AML-193 (cell line): ENCODE measurements around the gene PDPK1.
A peak's percentile ranks its signal among the peaks of the same experiment; 100 is the strongest.
"Not testable (repeated sequence)": the region's sequence is repeated elsewhere in the genome, so short reads cannot be mapped to it uniquely, and the experiment has no call there.

ENCODE experiments used
- DNase-seq, 2 experiments: peaks; one replicate each; lab custom pipeline; 2025; lab: John Stamatoyannopoulos, UW

PDPK1 gene

DNA sequence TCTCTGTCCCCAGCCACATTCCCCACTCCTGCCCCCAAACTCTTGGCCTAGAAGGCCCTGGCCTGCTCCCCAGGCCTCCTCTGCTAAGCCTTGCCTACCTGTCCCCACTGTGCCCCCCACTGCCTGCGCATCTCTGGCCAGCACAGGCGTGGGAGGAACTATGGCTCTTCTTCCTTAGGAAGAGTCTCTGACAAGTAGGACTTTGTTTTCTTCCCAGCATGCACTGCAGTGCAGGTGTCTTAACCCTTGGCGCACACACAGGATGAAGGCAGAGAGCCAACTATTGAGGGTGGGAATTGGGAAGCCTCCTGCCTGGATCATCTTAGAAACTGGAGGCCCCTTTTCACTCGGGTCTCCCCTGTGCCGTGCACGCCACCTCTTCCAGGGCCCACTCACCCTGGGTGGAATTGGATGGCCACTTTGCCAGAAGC is 14.0 kb upstream of the PDPK1 start:
- DNase-seq, result no peak

DNA sequence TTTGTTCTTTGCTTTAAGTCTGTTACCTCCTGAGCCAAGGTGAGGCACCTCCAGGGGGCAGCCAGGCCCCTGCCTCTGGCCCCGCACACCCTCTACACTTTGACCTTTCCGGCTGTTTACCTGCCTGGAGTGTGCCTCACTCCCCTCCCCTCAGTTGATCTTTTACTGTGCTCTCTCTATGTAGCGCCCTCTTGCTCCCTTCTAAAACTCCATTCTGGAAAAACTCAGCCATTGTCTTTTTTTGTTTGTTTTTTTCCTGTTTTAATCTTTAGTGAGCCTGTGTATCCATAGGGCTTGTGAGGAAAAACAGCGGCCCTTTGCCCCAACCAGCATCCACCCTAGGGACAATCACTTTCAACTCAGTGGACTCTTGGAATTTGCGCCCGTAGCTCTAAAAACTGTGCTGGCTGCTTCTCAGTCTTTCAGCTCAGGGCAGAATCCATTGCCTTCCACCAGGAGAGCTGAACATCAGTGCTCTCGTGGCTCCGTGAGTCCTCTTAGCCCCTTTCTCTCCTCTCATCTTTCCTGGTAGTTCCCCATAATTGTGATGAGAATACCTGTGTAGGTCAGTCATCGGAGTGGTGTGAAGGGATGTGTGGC is 13.4 kb upstream of the PDPK1 start:
- DNase-seq, result no peak

DNA sequence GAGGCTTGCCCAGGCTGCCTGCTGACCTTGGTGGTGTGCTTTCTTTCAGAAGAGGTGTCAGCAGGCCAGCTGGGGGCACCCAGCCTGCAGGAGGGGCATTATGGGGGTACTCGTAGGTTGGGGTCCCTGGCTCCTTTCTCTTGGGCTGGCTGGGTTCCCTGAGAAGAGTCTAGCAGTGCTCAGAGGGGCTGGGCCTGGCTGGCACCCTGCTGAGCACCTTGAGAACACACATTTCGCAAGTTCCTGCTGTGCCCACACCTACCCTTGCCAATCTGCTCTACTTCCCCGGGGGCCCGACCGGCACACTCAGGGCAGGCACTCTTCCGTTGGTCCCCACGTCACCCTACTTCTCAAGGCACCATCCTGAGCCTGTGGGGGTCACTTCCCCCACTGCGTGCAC is 11.7 kb upstream of the PDPK1 start:
- DNase-seq, result no peak

DNA sequence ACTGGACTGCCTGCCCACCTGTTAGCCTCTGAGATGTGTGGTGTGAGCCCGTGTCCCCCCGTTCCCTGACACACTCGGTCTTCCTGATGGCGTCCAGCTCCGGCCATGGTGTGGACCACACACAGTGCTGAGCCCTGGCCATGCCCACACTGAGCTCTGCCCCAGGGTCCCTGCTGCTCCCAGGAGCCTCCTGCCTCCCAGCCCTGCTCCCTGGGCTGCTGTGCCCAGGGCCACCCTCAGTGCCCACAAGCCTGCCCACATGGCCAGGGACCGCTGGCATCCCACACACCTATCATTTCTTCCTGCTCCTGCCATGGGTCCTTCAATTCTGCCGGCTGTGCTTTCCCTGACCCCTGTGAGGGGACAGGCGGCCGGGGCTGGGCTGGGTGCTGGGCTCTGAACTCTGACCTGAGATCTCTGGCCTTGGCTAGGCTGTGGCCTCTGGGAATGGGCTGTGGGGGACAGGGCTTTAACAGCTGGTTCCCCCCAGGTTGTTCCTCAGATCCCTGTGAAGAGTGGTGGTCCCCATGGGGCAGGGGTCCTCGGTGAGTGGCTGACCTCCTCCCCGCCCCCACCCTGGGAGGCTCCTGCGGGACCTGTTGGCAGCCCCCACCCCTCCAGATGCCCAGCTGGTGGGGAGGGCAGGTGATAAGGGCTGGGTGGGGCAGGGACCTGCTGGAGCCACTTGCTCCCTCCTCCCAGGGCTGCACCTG is 10.6 kb upstream of the PDPK1 start:
- DNase-seq, result no peak

DNA sequence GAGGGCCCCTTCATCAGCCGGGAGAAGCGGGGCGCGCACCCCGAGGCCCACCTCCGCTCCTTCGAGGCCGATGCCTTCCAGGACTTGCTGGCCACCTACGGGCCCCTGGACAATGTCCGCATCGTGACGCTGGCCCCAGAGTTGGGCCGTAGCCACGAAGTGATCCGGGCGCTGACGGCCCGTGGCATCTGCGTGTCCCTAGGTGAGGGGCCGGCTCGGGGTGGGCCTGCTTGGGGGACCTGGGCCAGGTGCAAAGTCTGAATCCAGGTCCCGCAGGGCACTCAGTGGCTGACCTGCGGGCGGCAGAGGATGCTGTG is 10.1 kb upstream of the PDPK1 start:
- DNase-seq, result no peak

DNA sequence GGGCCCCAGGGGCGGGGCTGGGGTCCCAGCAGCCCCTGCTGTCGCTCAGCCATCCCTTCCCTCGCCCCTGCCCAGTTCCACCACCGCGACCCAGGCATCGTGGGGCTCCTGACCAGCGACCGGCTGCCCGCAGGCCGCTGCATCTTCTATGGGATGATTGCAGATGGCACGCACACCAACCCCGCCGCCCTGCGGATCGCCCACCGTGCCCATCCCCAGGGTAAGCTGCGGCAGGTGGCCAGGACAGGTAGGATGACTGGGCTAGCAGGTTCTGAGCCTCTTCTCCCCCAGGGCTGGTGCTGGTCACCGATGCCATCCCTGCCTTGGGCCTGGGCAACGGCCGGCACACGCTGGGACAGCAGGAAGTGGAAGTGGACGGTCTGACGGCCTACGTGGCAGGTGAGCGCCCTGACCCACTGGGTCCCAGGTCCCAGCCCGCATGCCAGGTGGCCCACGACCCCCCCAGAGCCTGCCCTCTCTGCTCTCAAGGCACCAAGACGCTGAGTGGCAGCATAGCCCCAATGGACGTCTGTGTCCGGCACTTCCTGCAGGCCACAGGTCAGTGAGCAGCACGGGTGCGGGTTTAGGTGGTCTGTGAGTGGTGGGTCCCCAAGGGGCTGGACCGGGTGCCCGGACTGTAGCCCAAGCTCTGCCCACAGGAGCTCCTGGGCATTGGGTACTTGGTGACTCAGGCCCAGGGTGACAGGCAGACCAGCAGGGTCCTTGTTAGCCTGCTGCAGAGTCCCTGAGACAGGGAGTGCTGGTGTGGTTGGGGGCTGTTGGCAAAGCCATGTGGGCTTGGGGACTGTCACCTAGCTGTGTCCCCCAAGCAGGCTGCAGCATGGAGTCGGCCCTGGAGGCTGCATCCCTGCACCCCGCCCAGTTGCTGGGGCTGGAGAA is 9.4 kb upstream of the PDPK1 start:
- DNase-seq, result no peak

DNA sequence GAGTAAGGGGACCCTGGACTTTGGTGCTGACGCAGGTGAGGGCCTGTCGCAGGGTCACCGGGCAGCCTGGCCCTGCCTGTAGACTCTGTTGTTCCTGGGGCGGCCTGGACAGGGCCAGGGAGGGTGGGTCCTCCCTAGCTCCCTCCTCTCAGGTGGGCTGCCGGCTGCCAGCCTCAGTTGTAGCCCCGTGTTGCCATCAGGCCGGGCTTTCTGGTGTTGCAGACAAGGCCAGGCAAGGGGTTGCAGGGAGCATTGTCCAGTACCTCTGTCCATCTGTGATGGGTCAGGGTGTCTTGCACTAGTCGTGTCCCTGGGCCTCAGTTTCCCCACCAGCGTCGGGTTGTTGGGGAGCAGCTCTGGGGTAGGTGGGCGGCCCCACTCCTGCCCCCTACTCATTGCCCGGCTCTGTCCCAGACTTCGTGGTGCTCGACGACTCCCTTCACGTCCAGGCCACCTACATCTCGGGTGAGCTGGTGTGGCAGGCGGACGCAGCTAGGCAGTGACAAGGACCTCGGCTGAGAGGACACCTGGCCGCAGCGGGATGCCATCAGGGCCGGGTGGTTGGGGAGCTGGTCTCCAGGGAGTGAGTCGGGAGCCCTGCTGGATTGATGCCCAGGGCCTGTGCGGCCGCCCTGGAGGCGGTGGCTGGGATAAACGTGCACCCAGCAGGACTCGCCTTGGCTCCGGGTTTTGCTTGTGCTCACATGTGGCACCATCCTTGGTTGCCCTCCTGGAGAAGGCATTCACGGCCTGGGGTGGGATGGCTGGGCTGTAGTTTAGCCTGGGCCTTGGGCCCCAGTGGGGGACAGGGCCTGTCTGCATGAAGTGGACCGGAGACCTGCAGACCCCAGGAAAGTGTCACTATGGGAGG is 8.5 kb upstream of the PDPK1 start:
- DNase-seq, result no peak

DNA sequence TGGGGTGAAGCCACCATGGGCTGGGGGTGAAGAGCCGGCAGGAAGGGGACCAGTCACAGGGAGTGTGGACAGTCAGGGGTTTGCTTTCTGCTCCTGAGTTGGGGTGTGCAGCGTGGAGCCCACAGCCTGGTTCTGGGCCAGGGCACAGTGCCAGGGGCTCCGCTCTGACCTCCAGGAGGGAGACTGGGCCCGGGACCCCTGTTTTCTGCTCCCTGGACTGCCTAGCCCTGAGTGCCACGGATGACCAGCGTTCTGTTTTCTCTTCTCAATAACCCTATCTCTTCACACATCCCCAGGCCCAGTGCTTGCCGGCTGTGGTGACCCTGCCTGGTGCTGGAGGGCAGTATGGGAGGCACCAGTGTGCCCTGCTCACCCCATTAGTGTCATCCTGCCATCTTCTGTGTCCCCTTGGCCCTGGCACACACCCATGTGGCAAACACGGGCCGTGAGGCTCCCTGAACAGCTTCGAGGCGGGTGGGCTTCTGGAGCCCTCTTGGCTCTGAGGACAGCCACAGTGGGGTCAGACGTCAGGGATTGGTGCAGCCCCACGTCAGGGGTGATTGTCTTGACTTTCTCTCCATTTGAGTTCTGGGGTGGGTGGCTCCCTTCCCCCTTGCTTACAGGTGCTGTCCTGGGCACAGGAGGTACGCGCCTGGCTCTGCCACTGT is 7.7 kb upstream of the PDPK1 start:
- DNase-seq, result no peak

DNA sequence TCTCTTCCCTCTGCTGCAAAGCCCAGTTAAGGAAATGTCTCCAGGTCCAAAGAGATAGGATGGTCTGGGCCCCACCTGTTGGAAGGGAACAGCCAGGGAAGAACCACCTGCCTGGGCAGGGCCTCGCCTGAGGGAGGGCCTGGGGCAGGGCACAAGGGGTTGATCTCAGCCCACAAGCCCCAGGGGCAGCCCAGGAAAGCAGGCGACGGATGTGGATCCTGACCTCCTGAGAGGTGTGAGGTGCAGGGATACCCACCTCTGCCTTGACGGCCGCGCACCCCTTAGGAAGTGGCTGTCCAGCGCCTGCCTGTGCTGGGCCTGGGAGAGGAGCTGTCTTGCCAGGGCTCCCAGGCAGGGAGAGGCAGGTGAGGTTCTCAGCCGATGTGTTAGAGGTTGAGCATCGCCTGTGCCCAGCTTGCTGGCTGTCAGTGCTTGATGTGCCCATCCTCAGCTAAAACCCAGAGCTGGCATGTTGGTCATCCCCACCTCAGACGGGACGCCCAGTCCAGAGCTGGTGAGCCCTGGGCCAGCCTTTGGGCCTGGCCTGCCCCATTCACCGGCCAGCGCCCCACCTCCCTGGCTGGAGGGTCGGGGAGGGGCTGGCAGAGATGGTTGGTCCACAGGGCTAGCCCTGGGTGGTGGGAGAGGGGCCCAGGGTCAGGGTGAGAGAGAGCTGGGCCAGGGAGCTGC is 7.0 kb upstream of the PDPK1 start:
- DNase-seq, result no peak

DNA sequence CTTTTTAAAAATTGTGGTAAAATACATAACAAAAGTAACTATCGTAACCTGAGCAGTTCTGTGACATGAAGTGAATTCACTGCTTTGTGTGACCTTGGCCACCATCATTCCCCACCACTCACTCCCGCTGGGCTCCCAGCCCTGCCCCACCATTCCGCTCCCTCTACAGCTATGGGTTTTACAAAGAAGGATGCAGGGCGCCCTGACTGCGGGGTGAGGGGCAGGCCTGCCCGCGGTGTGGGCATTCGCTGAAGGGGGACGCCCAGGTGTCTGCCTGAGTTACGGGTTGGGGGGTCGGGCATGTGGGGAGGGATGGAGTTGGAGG is 6.5 kb upstream of the PDPK1 start, which contains the start of gene CEMP1:
CEMP1 (minus strand) TSS at position 38 of the 325 bp plus-strand sequence. CDS start 335 bp downstream, outside the sequence.
- DNase-seq, result no peak

DNA sequence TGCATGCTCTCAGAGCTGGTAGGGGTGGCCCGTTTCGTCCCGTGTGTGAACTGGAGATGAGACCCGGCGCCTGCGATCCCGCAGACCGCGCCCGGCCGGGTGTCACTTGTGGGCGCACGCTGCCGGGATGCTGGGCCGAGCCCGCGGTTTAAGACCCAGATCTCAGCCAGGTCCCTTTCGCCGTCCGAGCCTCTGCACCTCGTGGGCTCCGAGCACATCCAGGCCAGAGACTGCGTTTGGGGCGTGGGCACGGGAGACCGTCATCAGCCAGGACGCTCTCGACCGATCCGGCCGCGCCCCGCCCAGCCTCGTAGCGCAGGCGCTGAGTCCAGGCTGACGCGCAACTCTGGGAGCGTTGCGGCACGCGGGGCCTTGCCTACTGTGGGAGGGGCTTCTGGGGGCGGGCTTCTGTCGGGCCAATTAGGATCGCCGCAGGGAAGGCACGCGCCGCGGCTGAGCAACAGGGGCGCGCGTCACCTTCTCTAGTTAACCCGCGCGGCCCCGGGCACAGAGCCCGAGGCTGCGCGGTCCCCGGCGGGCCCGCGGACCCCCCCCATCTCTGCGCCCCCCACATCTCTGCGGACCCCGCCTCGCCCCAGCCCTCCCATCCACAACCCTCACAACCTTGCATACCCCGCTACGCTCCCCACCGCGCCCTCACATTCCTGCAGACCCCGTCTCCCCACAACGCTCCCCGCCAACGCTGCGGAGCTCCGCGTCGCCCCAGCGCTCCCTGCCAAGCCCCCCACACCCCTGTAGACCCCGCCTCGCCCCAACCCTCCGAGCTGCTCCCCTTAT is 5.9 kb upstream of the PDPK1 start:
- DNase-seq, result peak; percentile 90 to 94

DNA sequence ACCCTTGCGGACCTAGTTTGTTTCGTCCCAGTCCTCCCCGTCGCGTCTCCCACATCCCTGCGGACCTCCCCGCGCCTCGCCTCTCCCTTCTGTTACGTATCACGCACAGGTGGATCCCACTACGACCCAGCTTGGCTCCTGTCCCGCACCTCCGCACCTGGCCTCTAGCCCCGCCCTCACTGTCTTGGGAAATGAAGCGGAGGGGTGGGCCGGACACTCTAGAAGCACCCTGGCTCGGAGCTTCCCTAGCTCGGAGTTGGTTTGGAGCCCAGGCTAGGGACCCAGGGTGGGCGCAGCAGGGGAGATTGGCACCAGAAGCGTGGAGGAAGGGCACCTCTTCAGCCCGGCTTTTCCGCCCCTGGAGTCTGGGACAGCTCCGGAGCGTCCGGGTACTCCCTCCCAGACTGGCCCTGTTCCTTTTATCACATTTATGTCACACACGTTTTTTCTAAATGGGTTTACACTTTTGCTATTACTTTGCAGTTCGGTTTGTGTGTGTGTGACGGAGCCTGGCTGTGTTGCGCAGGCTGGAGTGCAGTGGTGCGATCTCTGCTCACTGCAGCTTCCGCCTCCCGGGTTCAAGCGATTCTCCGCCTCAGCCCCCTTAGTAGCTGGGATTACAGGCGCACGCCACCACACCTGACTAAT is 5.2 kb upstream of the PDPK1 start:
- DNase-seq, result peak; percentile 24 to 30

DNA sequence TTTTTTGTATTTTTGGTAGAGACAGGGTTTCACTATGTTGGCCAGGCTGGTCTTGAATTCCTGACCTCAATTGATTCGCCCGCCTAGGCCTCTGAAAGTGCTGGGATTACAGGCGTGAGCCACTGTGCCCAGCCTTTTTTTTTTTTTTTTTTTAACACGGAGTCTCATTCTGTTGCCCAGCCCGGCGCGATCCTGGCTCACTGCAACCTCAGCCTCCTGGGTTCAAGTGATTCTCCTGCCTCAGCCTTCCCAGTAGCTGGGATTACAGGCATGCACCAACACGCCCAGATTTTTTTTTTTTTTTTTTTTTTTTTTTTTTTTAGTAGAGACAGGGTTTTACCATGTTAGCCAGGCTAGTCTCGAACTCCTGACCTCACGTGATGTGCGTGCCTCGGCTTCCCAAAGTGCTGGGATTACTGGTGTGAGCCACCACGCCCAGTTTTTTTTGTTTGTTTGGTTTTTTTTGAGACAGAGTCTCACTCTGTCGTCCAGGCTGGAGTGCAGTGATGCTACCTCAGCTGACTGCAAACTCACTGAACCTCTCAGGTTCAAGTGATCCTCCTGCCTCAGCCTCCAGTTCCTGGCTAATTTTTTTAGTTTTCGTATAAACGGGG is 4.6 kb upstream of the PDPK1 start:
- DNase-seq, result not testable (repeated sequence)

DNA sequence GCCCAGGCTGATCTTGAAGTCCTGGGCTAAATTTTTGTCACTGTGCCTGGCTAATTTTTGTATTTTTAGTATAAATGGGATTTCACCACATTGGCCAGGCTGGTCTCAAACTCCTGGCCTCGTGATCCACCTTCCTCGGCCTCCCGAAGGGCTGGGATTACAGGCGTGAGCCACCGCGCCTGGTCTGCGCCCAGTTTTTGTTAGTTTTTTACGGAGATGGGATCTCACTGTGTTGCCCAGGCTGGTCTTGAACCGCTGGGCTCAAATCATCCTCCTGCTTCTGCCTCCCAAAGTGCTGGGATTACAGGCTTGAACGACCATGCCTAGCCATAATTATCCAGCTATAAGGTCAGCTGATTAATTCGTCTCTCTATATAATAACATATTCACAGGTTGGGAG is 3.9 kb upstream of the PDPK1 start:
- no peak for DNase-seq

DNA sequence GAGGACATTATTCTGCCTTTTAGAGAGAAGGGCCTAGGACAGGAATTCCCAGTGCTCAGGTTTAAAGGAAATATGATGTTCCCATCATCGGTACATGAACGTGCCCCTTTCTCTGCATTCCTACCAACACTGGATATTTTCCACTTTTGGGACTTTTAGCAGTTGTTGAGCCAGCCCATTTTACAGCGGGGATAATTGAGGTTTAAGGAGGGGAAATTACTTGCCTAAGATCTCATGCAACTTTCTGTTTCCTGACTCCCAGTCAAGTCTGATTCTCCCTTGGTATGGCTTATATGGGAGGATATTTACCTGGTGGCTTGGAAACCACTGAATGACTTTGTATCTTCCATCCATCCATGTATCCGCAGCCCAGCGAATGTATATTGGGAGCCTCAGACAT is 3.5 kb upstream of the PDPK1 start:
- DNase-seq, result not testable (repeated sequence)

DNA sequence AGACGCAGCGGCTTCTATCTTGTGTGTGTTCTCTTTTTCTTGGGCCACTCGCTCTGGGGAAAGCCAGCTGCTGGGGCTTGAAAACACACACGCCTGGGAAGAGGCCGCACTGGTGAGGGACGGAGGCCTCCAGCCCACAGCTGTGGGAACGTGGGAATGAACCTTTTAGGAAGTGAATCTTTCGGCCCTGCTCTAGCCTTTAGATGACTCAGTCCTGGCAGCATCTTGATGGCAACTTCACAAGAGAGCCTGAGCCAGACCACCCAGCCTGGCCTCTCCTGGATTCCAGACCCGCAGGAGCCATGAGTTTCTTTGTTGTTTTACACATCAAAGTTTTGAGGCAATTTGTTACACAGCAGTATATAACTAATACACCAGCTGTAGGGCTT is 2.2 kb upstream of the PDPK1 start:
- no peak for DNase-seq

DNA sequence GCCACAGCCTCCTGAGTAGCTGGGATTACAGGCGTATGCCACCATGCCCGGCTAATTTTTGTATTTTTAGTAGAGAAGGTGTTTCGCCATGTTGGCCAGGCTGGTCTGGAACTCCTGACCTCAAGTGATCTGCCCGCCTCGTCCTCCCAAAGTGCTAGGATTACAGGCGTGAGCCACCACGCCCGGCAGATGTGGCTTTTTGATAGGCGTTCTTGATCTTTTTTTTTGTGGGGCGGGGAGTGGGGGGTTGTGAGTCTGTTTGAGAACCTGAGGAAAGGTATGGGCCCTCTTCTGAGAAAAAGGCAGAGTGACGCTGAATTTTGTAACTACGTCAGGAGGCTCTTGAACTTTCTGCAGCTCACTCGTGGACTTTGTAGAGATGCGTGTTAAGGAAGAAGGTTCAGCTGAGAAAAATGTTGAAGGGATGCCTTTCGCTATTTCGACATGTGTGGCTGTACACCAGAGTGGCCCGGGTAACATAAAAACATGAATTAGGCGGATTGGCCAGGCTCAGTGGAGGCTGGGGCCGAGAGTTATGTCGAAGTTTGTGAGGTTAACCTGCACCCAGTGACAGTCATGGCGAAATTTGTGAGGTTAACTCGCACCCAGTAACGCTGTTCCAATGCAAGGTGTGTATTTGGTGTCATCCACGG is 1.5 kb downstream of the PDPK1 start:
- DNase-seq, result not testable (repeated sequence)

DNA sequence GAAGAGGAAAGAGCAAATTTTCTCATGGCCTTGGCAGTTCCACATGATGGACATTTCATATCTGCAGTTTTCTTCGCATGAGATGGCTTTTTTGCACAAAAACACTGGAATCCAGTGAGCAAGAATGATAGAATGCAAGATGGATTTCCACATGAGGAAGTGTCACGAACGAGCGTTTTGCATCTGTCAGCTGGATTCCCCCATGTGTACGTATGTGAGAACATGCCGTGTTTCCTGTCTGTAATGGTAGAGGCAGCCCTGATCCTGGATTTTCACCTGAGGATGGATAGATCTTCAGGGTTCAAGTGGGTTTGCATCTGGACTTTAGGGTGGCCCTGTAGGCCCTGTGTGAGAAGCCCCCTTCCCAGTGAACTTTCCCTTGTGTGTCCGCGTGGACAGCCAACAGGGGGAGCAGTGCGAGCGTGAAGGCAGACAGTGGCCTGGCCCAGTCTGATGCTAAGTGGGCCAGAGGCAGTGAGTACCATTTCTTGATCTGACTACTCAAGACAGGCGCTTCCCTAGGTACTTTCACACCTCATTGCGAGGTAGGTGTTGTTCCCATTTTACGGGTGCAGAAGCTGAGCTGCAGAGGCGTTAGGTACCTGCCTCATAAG is 2.1 kb downstream of the PDPK1 start:
- DNase-seq, result peak in 1 of 2 experiments; percentile 4
